Endothelial cell of umbilical vein (primary cell): Measurements from ENCODE around the gene CDK19. TPM values are rescaled to one million over a fixed set of nuclear protein-coding genes. Genes with fewer than 3 reads are reported as not detected.

ENCODE experiments used
- BruUV-seq: library from RNA; stranded (reverse); fragments of 400-500 nt; replicated peaks from 2 replicates; lab custom pipeline; 2021; lab: Mats Ljungman, UMichigan
- CTCF ChIA-PET: fragments of 300-600, 350-600 bp; sonication (Branson Sonifier 250); formaldehyde crosslinking; loops from one replicate; lab custom pipeline; 2021; ENCODE audit warnings: antibody characterized with exemption, inconsistent platforms; lab: Charles Lee
- POLR2A ChIA-PET: fragments of 300-600, 350-600 bp; sonication (Branson Sonifier 250); formaldehyde crosslinking; loops from one replicate; lab custom pipeline; 2021; ENCODE audit warnings: antibody characterized with exemption, inconsistent platforms; lab: Charles Lee
- DNase-seq: peaks from one replicate; pipeline ENCODE4 v3.0.0-alpha.2; 2011; ENCODE audit warnings: low read depth, low spot score
- FAIRE-seq: peaks from 2 replicates; lab custom pipeline; 2011; peaks lifted over from hg19 to GRCh38; lab: Jason Lieb, UNC
- H2AFZ ChIP-seq: 2 replicates; pipeline ENCODE4 v1.6.0; 2012; ENCODE audit warnings: low read depth, low read length, control low read depth, inconsistent platforms
- H3K27ac ChIP-seq: 2 replicates; pipeline ENCODE4 v1.5.1; 2011; ENCODE audit warnings: low read depth, mild to moderate bottlenecking, control low read depth, low read length, moderate library complexity; ENCODE audit not compliant: insufficient read depth
- H3K27me3 ChIP-seq, 2 experiments: 2 replicates each; pipeline versions ENCODE4 v1.6.0 to v1.6.1; 2011; ENCODE audit warnings: low read length in 2 of 2, mixed read lengths in 1 of 2; ENCODE audit not compliant: control insufficient read depth in 2 of 2, insufficient read depth in 2 of 2
- H3K36me3 ChIP-seq, 2 experiments: 2 replicates in 1 of 2; 3 replicates in 1 of 2; pipeline ENCODE4 v1.5.1; 2011; ENCODE audit warnings: low read length in 2 of 2, mild to moderate bottlenecking in 1 of 2, moderate library complexity in 1 of 2; ENCODE audit not compliant: control insufficient read depth in 2 of 2, insufficient read depth in 2 of 2; ENCODE audit errors: extremely low read depth in 1 of 2
- H3K4me1 ChIP-seq: 3 replicates; pipeline ENCODE4 v1.5.1; 2011; ENCODE audit warnings: mild to moderate bottlenecking, low read length; ENCODE audit not compliant: control insufficient read depth, insufficient read depth; ENCODE audit errors: extremely low read depth
- H3K4me2 ChIP-seq: 2 replicates; pipeline ENCODE4 v1.6.1; 2011; ENCODE audit warnings: low read length, control low read depth, mixed read lengths; ENCODE audit not compliant: insufficient read depth
- H3K4me3 ChIP-seq, 3 experiments: fragments of 200-600 bp in 1 of 3; sonication (generic), shearing (Covaris generic) in 1 of 3; replicated peaks in 1 of 3; 2 replicates each; pipeline ENCODE4 v1.5.1; 2011 to 2016; ENCODE audit warnings: control low read depth in 3 of 3, low read length in 3 of 3, mild to moderate bottlenecking in 2 of 3, inconsistent platforms in 1 of 3, low read depth in 1 of 3, moderate library complexity in 1 of 3; ENCODE audit not compliant: insufficient read depth in 1 of 3
- H3K79me2 ChIP-seq: 2 replicates; pipeline ENCODE4 v1.6.0; 2012; ENCODE audit warnings: low read length, inconsistent platforms; ENCODE audit not compliant: control insufficient read depth, insufficient read depth
- H3K9ac ChIP-seq: replicated peaks from 2 replicates; pipeline ENCODE3; 2011; ENCODE audit warnings: low read length, control low read depth; ENCODE audit not compliant: insufficient read depth; ENCODE audit errors: extremely low read depth
- H3K9me1 ChIP-seq: replicated peaks from 3 replicates; pipeline ENCODE4 v1.6.0; 2011; ENCODE audit warnings: mild to moderate bottlenecking, low read length; ENCODE audit not compliant: control insufficient read depth, insufficient read depth; ENCODE audit errors: extremely low read depth
- H3K9me3 ChIP-seq: replicated peaks from 2 replicates; pipeline ENCODE4 v1.5.1; 2012; ENCODE audit warnings: low read length, inconsistent platforms; ENCODE audit not compliant: control insufficient read depth, insufficient read depth
- H4K20me1 ChIP-seq: replicated peaks from 2 replicates; pipeline ENCODE3; 2011; ENCODE audit warnings: mild to moderate bottlenecking, low read length; ENCODE audit not compliant: control insufficient read depth, insufficient read depth; ENCODE audit errors: extremely low read depth
- CTCF ChIP-seq, 2 donors: IDR thresholded peaks; 1 replicate in 1 of 2; 2 replicates in 1 of 2; pipeline ENCODE4 v1.5.1; 2011; ENCODE audit warnings: low read length in 2 of 2, mild to moderate bottlenecking in 2 of 2, moderate library complexity in 2 of 2, control low read depth in 1 of 2, inconsistent platforms in 1 of 2, low read depth in 1 of 2; ENCODE audit not compliant: insufficient read depth in 1 of 2; ENCODE audit errors: extremely low read depth in 1 of 2
- GATA2 ChIP-seq: IDR thresholded peaks from 2 replicates; pipeline ENCODE4 v1.7.0; 2011; ENCODE audit warnings: low read depth, mild to moderate bottlenecking, moderate library complexity, mixed read lengths, low read length; ENCODE audit not compliant: insufficient read length, insufficient read depth
- JUN ChIP-seq: IDR thresholded peaks from 2 replicates; pipeline ENCODE4 v1.6.1; 2011; ENCODE audit warnings: borderline replicate concordance, low read depth; ENCODE audit not compliant: insufficient read length, insufficient read depth
- POLR2AphosphoS5 ChIP-seq: IDR thresholded peaks from 2 replicates; pipeline ENCODE4 v1.6.1; 2012; ENCODE audit warnings: low read depth, mild to moderate bottlenecking, control low read depth, low read length, moderate library complexity; ENCODE audit not compliant: insufficient read depth
- dilution Hi-C: fragments of 300-500 bp; cut with MboI; formaldehyde crosslinking; loops from one replicate; pipeline ENCODE4 v1.15.0; 2019; ENCODE audit warnings: low sequenced_read_pairs; ENCODE audit not compliant: extremely low pct_ligation_motif_present
- intact Hi-C: fragments of 100-400 bp; cut with micrococcal nuclease; formaldehyde crosslinking; loops from one replicate; pipeline ENCODE4 v1.10.0; 2022
- polyA plus RNA-seq, 4 experiments: library from polyadenylated mRNA; depleted of rRNA in 3 of 4; stranded (reverse) in 3 of 4; unstranded in 1 of 4; fragments of >200 nt; gene quantifications; 2 replicates each; pipeline versions ENCODE4 v1.2.1 to v1.2.3, GENCODE V29; 2011 to 2012; ENCODE audit warnings: missing spikeins in 1 of 4
- small RNA-seq: library from RNA; depleted of rRNA; stranded (forward); fragments of <200 nt; gene quantifications from one replicate; pipeline ENCODE3, GENCODE V24; 2012; ENCODE audit warnings: low replicate concordance, low read depth; ENCODE audit not compliant: insufficient read depth, insufficient read length
- total RNA-seq: library from RNA; stranded (reverse); gene quantifications from 2 replicates; pipeline ENCODE4 v1.2.3, GENCODE V29; 2021

The CDK19 gene
- total and polyA plus RNA-seq, 2 donors (not counting 3 experiments of a cell fraction or from before 2014, with no cell fraction given), result 4.6 to 12.1 TPM

DNA sequence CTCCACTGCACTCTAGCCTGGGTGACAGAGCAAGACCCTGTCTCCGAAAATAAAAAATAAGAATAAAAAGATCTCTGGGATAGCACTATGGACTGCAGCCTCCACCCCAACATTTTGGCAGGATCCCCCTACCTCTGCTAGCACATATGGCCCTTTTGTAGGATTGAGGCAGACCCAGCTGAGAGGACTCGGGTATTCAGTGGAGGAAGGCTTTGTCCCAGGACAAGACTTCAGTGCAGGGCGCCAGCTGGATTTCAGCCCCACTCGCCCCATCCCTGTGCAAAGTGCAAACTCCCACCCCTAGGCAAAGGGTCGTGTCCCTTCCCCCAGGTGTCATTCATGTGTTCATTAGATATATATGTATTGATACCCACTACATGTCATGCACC is 254.3 kb downstream of the CDK19 start:
- peaks cover 23 to 35% of the 10 kb centered on the region in 2 experiments for H3K27me3 ChIP-seq
- H3K4me1 ChIP-seq, result no peaks in the 10 kb centered on the region
- no TSS peak for BruUV-seq
- H3K79me2 ChIP-seq, result no peaks in the 10 kb centered on the region
- H3K27ac ChIP-seq, result no peak overlapping the region
- no peaks in the 10 kb centered on the region for H3K36me3 ChIP-seq
- intact Hi-C loops, result no loop called here
- no peak overlapping the region for H2AFZ ChIP-seq
- TF ChIP-seq GATA2 (no peak), JUN (no peak), POLR2AphosphoS5 (no peak)
- no peaks in the 10 kb centered on the region for H3K9me1 ChIP-seq
- no peak for FAIRE-seq
- H3K4me2 ChIP-seq, result no peak overlapping the region
- POLR2A ChIA-PET, result no interaction called here
- no peak overlapping the region for H3K4me3 ChIP-seq
- no peaks in the 10 kb centered on the region for H4K20me1 ChIP-seq
- dilution Hi-C loops, result no loop called here
- no peaks in the 10 kb centered on the region for H3K9me3 ChIP-seq
- CTCF ChIA-PET, result no interaction called here
- DNase-seq, result no peak
- H3K9ac ChIP-seq, result no peak overlapping the region

DNA sequence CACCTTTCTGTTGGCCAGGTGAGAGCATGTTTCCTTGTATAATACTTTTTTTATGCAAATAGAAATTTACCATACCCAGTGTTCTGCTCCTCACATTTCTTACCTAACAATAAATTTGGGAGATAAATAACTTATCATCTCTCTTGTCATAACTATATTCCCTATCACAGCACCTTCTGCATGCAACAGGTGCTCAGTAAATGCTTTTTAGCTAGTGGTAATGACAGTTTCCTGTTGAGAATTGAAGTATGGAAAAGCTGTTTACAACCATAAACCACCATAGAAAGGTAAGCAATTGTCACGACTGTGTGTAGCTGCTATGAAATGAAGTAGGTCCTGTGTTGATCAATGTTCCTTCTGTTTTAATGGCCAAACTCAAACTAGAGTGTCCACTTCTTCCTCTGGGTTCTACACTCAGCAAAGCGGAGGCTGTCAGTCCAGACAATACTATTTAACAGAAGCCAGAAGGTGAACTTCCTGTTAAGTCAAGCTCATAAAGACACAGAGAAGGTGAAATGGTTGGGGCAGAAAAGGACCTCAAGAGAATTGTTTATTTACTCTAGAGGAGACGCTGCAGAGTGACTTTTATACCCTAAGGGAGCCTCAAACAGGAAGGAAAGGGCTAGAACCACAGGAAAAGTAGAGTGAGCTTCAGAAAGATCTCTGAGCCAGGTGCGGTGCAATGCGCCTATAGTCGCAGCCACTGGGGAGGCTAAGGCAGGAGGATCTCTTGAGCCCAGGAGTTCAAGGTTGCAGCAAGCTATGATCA is 254.8 kb downstream of the CDK19 start:
- Histone ChIP-seq H3K27me3 (peaks cover 25 to 38% of the 10 kb centered on the region in 2 experiments), H4K20me1 (no peaks in the 10 kb centered on the region), H2AFZ (no peak overlapping the region), H3K36me3 (no peaks in the 10 kb centered on the region), H3K4me1 (no peaks in the 10 kb centered on the region), H3K79me2 (no peaks in the 10 kb centered on the region), H3K9ac (no peak overlapping the region), H3K4me3 (no peak overlapping the region), H3K4me2 (no peak overlapping the region), H3K27ac (no peak overlapping the region), H3K9me3 (no peaks in the 10 kb centered on the region), H3K9me1 (no peaks in the 10 kb centered on the region)
- no peak for FAIRE-seq
- intact Hi-C loops (no loop called here), dilution Hi-C loops (no loop called here)
- POLR2A ChIA-PET, result no interaction called here
- DNase-seq, result no peak
- CTCF ChIA-PET, result no interaction called here
- BruUV-seq, result no TSS peak
- no peak for TF ChIP-seq POLR2AphosphoS5
- TF ChIP-seq JUN, result no peak
- no peak for TF ChIP-seq CTCF (IDR thresholded peaks at IDR 0.05; ENCODE audit: extremely low read depth in 1 of 2, insufficient read depth in 1 of 2, low read depth in 1 of 2, low read length in 2 of 2)

Small RNA genes within 50 kb of the gene (small RNA-seq; reads per million reads assigned to genes)
- gene RNU6-1115P, result not detected
- gene RNU6-957P, result not detected
- not detected for gene SNORA40C

Other genes starting within 250 kb of the CDK19 start
- 44.2 and 48.2 TPM in 2 replicates for gene AMD1, start 59.3 kb upstream of the CDK19 start, total RNA-seq
- 10.7 and 13.1 TPM in 2 replicates for gene AMD1, start 59.3 kb upstream of the CDK19 start, polyA plus RNA-seq
- gene GTF3C6, start 143.2 kb upstream of the CDK19 start, total RNA-seq, result 88.1 and 96.4 TPM in 2 replicates
- gene GTF3C6, start 143.2 kb upstream of the CDK19 start, polyA plus RNA-seq, result 5.8 and 12.1 TPM in 2 replicates
- 21.9 and 22.4 TPM in 2 replicates for gene RPF2, start 166.6 kb upstream of the CDK19 start, total RNA-seq
- gene RPF2, start 166.6 kb upstream of the CDK19 start, polyA plus RNA-seq, result 4.7 and 6.6 TPM in 2 replicates